GM19025 (cell line): Measurements from ENCODE around the gene MIF4GD.
"Not testable (repeated sequence)": the region's sequence is repeated elsewhere in the genome, so short reads cannot be mapped to it uniquely, and the experiment has no call there.

Source experiments
- ATAC-seq: cut with Tn5 transposase; IDR thresholded peaks from one replicate; pipeline ENCODE4 v1.9.1; 2021; ENCODE audit warnings: mild to moderate bottlenecking, low read depth, moderate library complexity; ENCODE audit not compliant: unreplicated experiment

MIF4GD gene

GRCh38 chr17:75262112-75262606, 8.9 kb downstream of the MIF4GD start:
- ATAC-seq = no peak

GRCh38 chr17:75261336-75262111, 9.5 kb downstream of the MIF4GD start, which contains the start of the genes GGA3 and MRPS7:
GGA3 (minus strand) TSS chr17:75261606; CDS start chr17:75261587, 19 bp downstream.
MRPS7 (plus strand) TSS chr17:75261879; CDS start chr17:75261901, 22 bp downstream.
- ATAC-seq = peak; percentile 87

GRCh38 chr17:75260641-75261335, 10.2 kb downstream of the MIF4GD start:
- ATAC-seq = peak; percentile 28

- not testable (repeated sequence) for ATAC-seq
Measured at GRCh38 chr17:75257228-75257627, 13.8 kb downstream of the MIF4GD start.

GRCh38 chr17:75255954-75256698, 14.9 kb downstream of the MIF4GD start:
- not testable (repeated sequence) for ATAC-seq

GRCh38 chr17:75252039-75252816, 18.8 kb downstream of the MIF4GD start:
- no peak for ATAC-seq

GRCh38 chr17:75250009-75250471, 21.0 kb downstream of the MIF4GD start:
- peak; percentile 86 for ATAC-seq

- no peak for ATAC-seq
Measured at GRCh38 chr17:75249564-75249963, 21.5 kb downstream of the MIF4GD start.

GRCh38 chr17:75246404-75246803, 24.6 kb downstream of the MIF4GD start:
- ATAC-seq = no peak

GRCh38 chr17:75245011-75245410, 26.0 kb downstream of the MIF4GD start:
- ATAC-seq = no peak

- ATAC-seq = no peak
Measured at GRCh38 chr17:75244133-75244866, 26.7 kb downstream of the MIF4GD start.

GRCh38 chr17:75242461-75243042, 28.5 kb downstream of the MIF4GD start:
- no peak for ATAC-seq

GRCh38 chr17:75241996-75242460, 29.0 kb downstream of the MIF4GD start:
- no peak for ATAC-seq

- no peak for ATAC-seq
Measured at GRCh38 chr17:75241502-75241901, 29.5 kb downstream of the MIF4GD start.

- no peak for ATAC-seq
Measured at GRCh38 chr17:75241143-75241430, 29.9 kb downstream of the MIF4GD start.

- ATAC-seq = no peak
Measured at GRCh38 chr17:75240394-75241142, 30.5 kb downstream of the MIF4GD start.

- ATAC-seq = no peak
Measured at GRCh38 chr17:75239778-75240393, 31.1 kb downstream of the MIF4GD start.

GRCh38 chr17:75239214-75239613, 31.8 kb downstream of the MIF4GD start:
- no peak for ATAC-seq
